CD4-positive, alpha-beta T cell treated with Interleukin-15 for 1 hour (primary cell): Measurements from ENCODE around the gene C20orf202.
"Not testable (repeated sequence)": the region's sequence is repeated elsewhere in the genome, so short reads cannot be mapped to it uniquely, and the experiment has no call there.

Source experiments
- DNase-seq: peaks from one replicate; pipeline ENCODE4 v3.0.0-alpha.2; 2020

The C20orf202 gene

DNA sequence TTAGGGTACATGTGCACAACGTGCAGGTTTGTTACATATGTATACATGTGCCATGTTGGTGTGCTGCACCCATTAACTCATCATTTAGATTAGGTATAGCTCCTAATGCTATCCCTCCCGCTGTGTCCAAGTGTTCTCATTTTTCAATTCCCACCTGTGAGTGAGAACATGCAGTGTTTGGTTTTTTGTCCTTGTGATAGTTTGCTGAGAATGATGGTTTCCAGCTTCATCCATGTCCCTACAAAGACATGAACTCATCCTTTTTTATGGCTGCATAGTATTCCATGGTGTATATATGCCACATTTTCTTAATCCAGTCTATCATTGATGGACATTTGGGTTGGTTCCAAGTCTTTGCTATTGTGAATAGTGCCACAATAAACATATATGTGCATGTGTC, 47.0 kb downstream of the C20orf202 start:
- not testable (repeated sequence) for DNase-seq

DNA sequence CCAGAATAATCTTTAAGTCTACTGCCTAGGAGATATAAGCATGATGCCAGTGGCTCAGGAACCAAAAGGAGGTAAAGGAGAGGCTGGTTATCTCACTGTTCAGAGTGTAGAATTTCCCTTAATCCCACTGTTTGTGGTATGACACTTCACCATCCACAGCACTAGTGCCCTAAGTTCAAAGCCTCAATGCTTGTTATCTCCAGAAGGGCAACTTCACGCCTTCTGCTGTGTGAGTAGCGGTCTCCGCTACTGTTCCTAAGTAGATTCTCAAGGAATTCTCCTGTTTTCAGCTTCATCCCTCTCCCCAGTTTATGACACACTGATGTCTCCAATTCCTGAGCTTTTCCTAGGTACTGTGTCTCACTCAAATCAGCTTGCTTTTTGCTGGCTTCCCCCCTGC, 49.2 kb downstream of the C20orf202 start:
- DNase-seq: no peak

DNA sequence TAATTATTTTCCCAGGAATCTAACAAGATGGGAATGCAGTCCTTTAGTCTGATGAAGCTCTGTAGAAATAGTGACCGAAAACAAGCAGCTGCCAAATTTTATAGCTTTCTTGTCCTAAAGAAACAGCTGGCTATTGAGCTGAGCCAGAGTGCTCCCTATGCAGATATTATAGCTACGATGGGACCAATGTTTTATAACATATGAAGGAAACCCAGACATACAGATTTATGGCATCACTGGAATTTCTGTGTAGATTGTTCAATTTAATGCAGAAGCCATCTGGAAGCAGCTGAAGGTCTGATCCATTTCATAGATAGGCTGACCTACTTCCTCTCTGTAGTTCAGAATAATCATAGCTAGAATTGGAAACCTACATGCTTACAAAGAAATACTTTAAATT, 51.0 kb downstream of the C20orf202 start:
- no peak for DNase-seq

GRCh38 chr20:1255675-1256074, 52.4 kb downstream of the C20orf202 start:
- no peak for DNase-seq
